ENCODE data around the gene SSR4.

Gene SSR4

GRCh38 chrX:153780678-153781427, 13.6 kb upstream of the SSR4 start, which contains the start of gene SRPK3:
SRPK3 (plus strand) TSS chrX:153781041; CDS start chrX:153781087, 46 bp downstream.
- DNase-seq (ENCODE audit: low read depth in 2 of 2), result no peak

GRCh38 chrX:153781428-153782047, 12.9 kb upstream of the SSR4 start:
- DNase-seq (ENCODE audit: low read depth in 2 of 2), result no peak

- DNase-seq (ENCODE audit: low read depth in 2 of 2), result no peak
These were observed 12.2 kb upstream of the SSR4 start for GRCh38 chrX:153782313-153782712.

GRCh38 chrX:153782871-153783270, 11.6 kb upstream of the SSR4 start:
- no peak for DNase-seq (ENCODE audit: low read depth in 2 of 2)

- no peak for DNase-seq (ENCODE audit: low read depth in 2 of 2)
These were observed 11.0 kb upstream of the SSR4 start for GRCh38 chrX:153783378-153784013.

GRCh38 chrX:153784325-153784967, 10.0 kb upstream of the SSR4 start:
- DNase-seq (ENCODE audit: low read depth in 2 of 2), result no peak

GRCh38 chrX:153786669-153787068, 7.8 kb upstream of the SSR4 start:
- DNase-seq (ENCODE audit: low read depth in 2 of 2), result no peak

GRCh38 chrX:153789654-153790053, 4.8 kb upstream of the SSR4 start:
- DNase-seq (ENCODE audit: low read depth in 2 of 2), result no peak

- no peak for DNase-seq (ENCODE audit: low read depth in 2 of 2)
These were observed 3.2 kb upstream of the SSR4 start for GRCh38 chrX:153791104-153791852.

- no peak for DNase-seq (ENCODE audit: low read depth in 2 of 2)
These were observed 2.1 kb upstream of the SSR4 start for GRCh38 chrX:153792368-153792767.

GRCh38 chrX:153793291-153793690, 1.2 kb upstream of the SSR4 start:
- DNase-seq (ENCODE audit: low read depth in 2 of 2), result no peak

- no peak for DNase-seq (ENCODE audit: low read depth in 2 of 2)
These were observed 689 bp downstream of the SSR4 start for GRCh38 chrX:153794897-153795816.

GRCh38 chrX:153797415-153798015, 3.0 kb downstream of the SSR4 start:
- no peak for DNase-seq (ENCODE audit: low read depth in 2 of 2)

GRCh38 chrX:153799326-153799725, 4.9 kb downstream of the SSR4 start:
- DNase-seq (ENCODE audit: low read depth in 2 of 2), result no peak

GRCh38 chrX:153800177-153800722, 5.8 kb downstream of the SSR4 start:
- DNase-seq (ENCODE audit: low read depth in 2 of 2), result no peak

GRCh38 chrX:153800746-153801145, 6.3 kb downstream of the SSR4 start:
- no peak for DNase-seq (ENCODE audit: low read depth in 2 of 2)

- DNase-seq (ENCODE audit: low read depth in 2 of 2), result no peak
These were observed 7.2 kb downstream of the SSR4 start for GRCh38 chrX:153801669-153802068.

- DNase-seq (ENCODE audit: low read depth in 2 of 2), result no peak
These were observed 8.1 kb downstream of the SSR4 start for GRCh38 chrX:153802513-153803045.

- no peak for DNase-seq (ENCODE audit: low read depth in 2 of 2)
These were observed 9.0 kb downstream of the SSR4 start for GRCh38 chrX:153803211-153804099.
